NCI-H1092 (cell line): ENCODE results near the gene TNNI3K.

Experiments used
- DNase-seq: peaks from one replicate; lab custom pipeline; 2025; lab: John Stamatoyannopoulos, UW

TNNI3K gene

GRCh38 chr1:74502858-74503257 lies 267.7 kb downstream of the TNNI3K start:
- DNase-seq = no peak

- peak; percentile 36 for DNase-seq
Observed at GRCh38 chr1:74504125-74504932, 269.1 kb downstream of the TNNI3K start.

GRCh38 chr1:74504933-74505512 lies 269.8 kb downstream of the TNNI3K start:
- peak; percentile 61 for DNase-seq

DNA sequence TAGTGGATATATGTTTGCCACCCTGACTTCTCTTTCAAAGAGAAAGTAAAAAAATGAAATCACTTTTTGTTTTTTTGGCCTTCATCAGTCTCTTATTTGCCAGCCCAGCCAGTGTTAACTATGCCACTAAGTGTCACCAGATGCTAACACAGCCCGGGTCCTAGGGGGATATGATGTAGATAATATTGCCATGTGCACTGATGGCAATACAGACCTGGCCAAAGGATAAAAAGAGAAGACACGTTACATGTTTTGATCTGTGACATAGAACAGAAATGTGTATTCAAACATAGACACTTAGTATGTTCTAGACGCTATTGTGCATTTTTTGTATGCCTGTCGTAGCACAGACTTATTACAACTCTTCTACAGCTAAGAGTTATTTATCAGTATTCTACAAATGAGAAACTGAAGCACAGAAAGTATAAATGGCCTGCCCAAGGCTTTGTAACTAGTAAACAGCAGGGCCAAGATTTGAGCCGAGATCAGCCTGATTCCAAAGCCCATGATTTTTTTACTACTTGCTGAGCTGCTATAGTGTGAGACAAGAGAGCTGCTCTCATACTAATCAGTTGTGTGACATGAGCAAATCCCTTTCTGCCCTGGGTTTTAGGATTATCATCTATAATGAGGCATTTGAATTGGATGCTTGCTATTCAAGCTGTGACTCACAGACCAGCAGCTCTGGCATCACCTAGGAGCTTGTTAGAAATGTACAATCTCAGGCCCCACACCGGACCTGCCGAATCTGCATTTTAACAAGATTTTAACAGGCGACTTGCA lies 270.9 kb downstream of the TNNI3K start:
- peak; percentile 7 for DNase-seq

DNA sequence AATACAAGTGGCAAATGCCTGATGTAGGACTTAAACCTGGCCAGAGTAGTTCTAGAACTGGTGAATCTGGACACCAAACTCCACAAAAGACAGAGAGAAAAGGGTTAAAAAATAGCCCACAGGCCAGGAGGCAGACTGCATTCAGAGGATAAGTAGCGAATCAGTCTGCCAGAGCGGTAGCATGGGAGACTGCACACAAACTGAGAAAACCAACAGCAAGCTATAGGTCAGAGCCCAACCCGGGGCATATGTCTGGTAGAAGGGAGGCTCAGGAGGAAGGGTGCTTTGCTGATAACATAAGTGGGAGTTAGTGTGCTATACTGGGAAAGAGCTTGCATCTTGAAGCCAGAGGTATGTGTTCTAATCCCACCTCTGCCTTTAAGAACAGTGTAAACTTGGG lies 273.3 kb downstream of the TNNI3K start:
- no peak for DNase-seq

DNA sequence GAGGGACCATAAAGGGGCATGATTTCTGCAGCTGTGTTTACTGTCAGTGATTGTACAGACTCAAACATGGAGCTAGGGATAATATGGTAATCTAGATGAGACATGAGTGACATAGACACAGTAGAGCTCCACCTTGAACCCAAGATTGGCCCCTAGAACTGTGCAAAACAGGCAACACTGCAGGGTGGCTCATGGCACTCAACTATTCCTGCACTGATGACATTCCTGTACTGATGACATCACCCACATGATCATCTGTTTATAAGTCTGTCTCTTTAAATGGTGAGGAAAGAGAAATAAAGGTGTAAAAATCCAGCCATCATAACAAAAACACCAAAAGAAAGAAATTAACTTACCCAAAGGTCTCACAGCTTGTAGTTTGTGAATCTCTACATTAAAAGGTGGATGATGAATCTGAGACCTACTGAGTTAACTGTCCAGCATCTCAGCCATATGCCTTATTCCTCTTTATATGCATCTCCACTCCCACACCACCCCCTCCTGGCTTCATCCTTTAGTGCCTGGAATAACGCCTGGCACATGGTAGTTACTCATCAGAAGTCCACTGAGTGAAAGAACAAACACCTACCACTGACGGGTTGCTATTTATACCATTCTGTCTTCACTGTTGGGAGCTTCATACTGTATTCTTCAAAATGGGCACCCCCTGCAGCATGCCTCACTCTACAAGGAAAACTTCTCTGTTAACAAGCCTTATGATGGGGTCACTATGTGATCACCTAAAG lies 277.2 kb downstream of the TNNI3K start, which contains the start of gene LRRC53:
Gene LRRC53 (minus strand): TSS at position 442 of the 746 bp plus-strand sequence. CDS start 29,262 bp downstream, outside the sequence.
- no peak for DNase-seq

DNA sequence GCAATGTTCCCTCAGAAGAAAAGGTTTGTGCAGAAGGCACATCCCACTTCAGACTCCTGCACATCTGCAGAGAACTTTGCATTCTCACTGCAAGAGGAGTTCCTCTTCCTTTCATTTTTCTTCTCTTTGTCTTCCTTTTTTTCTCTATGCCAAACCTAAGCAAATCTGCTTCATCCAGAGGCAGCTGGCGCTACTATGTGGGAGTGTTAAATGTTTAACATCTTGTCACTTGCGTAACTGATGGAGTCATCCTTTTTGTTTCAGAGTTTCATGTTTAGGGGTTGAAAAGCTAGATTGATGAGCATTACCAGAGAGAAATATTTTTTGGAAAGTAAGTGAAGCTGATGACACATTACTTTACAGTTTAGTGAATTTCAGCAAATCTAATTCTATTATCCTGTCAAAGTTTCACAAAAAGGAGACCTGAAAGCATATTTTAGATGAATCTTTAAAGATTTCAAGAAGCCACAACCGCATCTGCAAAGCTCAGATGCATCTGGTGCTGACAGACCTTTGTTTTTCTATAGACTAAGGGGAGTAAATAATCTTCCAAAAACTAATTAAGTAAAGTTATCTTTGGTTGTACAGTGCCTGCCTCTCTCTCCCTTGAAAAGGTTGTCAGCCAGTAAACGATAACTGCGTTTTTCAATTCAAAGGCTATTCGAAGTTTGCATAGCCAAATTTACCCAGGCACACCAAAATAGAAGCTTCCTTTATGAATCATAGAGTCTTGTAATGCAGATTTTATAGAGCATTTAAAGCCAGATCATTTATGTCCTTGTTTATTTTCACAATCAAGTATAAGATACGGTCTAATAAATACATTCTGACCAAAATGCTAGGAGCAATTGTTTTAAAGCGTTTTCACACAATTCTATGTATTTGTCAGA lies 278.5 kb downstream of the TNNI3K start:
- no peak for DNase-seq

- DNase-seq = no peak
Observed at GRCh38 chr1:74517599-74518051, 282.4 kb downstream of the TNNI3K start.

- DNase-seq = no peak
Observed at GRCh38 chr1:74522148-74522547, 287.0 kb downstream of the TNNI3K start.

GRCh38 chr1:74523873-74524480 lies 288.8 kb downstream of the TNNI3K start:
- DNase-seq = no peak

GRCh38 chr1:74526708-74527107 lies 291.5 kb downstream of the TNNI3K start:
- DNase-seq = no peak

- no peak for DNase-seq
Observed at GRCh38 chr1:74528123-74528522, 292.9 kb downstream of the TNNI3K start.

GRCh38 chr1:74530892-74531291 lies 295.7 kb downstream of the TNNI3K start:
- DNase-seq = no peak

- no peak for DNase-seq
Observed at GRCh38 chr1:74531796-74532195, 296.6 kb downstream of the TNNI3K start.

- no peak for DNase-seq
Observed at GRCh38 chr1:74534241-74534640, 299.1 kb downstream of the TNNI3K start.

DNA sequence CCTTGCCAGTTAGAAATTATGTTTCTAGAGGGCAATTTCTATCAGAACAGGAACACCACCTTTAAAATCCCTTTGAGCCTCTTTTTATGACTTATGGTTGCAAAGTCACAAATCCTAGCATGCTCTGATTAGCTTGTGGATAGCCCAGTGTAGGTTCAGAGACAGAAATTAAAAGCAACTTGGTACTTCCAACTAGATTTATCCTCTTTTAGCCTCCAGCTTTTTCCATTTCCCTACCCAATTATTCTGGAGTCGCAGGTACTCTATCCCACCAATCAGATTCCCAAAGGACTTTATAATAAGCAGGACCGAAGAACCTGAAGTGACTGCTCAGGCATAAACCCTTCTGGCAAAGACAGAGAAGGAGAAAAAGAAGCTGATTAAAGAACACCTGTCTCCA lies 310.6 kb downstream of the TNNI3K start:
- DNase-seq = no peak

- DNase-seq = no peak
Observed at GRCh38 chr1:74548961-74549750, 314.0 kb downstream of the TNNI3K start.

DNA sequence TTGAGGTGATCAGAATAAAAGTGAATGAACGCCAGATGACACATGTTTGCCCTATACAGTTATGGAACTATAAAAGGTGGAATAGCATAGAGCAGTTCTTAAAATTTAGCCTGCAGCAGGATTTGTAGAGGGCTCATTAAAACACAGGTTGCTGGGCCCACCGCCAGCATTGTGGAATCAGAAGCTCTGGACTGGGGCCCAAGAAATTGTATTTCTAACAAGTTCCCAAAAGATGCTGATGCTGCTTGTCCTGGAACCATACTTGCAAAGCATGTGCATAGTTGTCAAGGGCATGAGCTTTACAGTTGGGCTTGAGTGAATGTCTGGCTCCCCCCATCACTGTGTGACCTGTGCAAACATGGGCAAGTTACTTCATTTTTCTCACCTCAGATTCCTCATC lies 314.7 kb downstream of the TNNI3K start:
- no peak for DNase-seq

GRCh38 chr1:74570797-74571492 lies 335.8 kb downstream of the TNNI3K start:
- no peak for DNase-seq
